OCI-LY7 (cell line): Measurements from ENCODE around the gene LCN9. TPM values are rescaled to one million over a fixed set of nuclear protein-coding genes. Genes with fewer than 3 reads are reported as not detected.

Source experiments
- BruUV-seq: library from RNA; stranded (reverse); fragments of 400-500 nt; replicated peaks from 2 replicates; lab custom pipeline; 2021; lab: Mats Ljungman, UMichigan
- CTCF ChIA-PET: fragments of 300-600 bp; sonication (Branson Sonifier 250); formaldehyde crosslinking; loops from one replicate; lab custom pipeline; 2022; ENCODE audit warnings: antibody characterized with exemption; ENCODE audit not compliant: unreplicated experiment; lab: Charles Lee
- POLR2A ChIA-PET: fragments of 300-600 bp; sonication (Branson Sonifier 250); formaldehyde crosslinking; loops from one replicate; lab custom pipeline; 2022; ENCODE audit warnings: antibody characterized with exemption; lab: Charles Lee
- DNase-seq: peaks from one replicate; pipeline ENCODE4 v3.0.0-alpha.2; 2015; ENCODE audit warnings: low spot score
- H2AFZ ChIP-seq: fragments of 200-600 bp; sonication (generic), shearing (Covaris generic); 2 replicates; pipeline ENCODE4 v1.6.1; 2014; ENCODE audit warnings: mild to moderate bottlenecking, antibody characterized with exemption, low read length, moderate library complexity
- H3K27ac ChIP-seq: fragments of 200-600 bp; sonication (generic); 2 replicates; pipeline ENCODE4 v1.5.1; 2014; ENCODE audit warnings: mixed run types, low read depth, mild to moderate bottlenecking, moderate library complexity, low read length, inconsistent platforms; ENCODE audit not compliant: poor library complexity, severe bottlenecking
- H3K36me3 ChIP-seq: fragments of 200-600 bp; sonication (generic); 2 replicates; pipeline ENCODE4 v1.6.1; 2014; ENCODE audit warnings: mild to moderate bottlenecking, antibody characterized with exemption, low read length, moderate library complexity, mixed read lengths; ENCODE audit not compliant: insufficient read depth
- H3K4me1 ChIP-seq: fragments of 200-600 bp; sonication (generic); 2 replicates; pipeline ENCODE4 v1.5.1; 2014; ENCODE audit warnings: mild to moderate bottlenecking, low read length; ENCODE audit not compliant: insufficient read depth, poor library complexity, severe bottlenecking
- H3K4me2 ChIP-seq: fragments of 200-600 bp; sonication (generic); 2 replicates; pipeline ENCODE4 v1.6.1; 2014; ENCODE audit warnings: mild to moderate bottlenecking, low read length
- H3K4me3 ChIP-seq: fragments of 200-600 bp; sonication (generic); 2 replicates; pipeline ENCODE4 v1.5.1; 2014; ENCODE audit warnings: mild to moderate bottlenecking, low read depth, low read length; ENCODE audit not compliant: poor library complexity, severe bottlenecking
- H3K79me2 ChIP-seq: fragments of 200-600 bp; sonication (generic); 2 replicates; pipeline ENCODE4 v1.6.1; 2016; ENCODE audit warnings: low read depth, mild to moderate bottlenecking, low read length, moderate library complexity, mixed read lengths; ENCODE audit not compliant: insufficient read depth
- H3K9me2 ChIP-seq: fragments of 200-600 bp; sonication (generic); 2 replicates; pipeline ENCODE4 v1.6.1; 2016; ENCODE audit warnings: mild to moderate bottlenecking, low read length, mixed read lengths; ENCODE audit not compliant: insufficient read depth
- H3K9me3 ChIP-seq: fragments of 200-600 bp; sonication (generic); 2 replicates; pipeline ENCODE4 v1.6.1; 2014; ENCODE audit warnings: mild to moderate bottlenecking, mixed run types, low read length, mixed read lengths
- H4K20me1 ChIP-seq: fragments of 200-600 bp; sonication (generic); 2 replicates; pipeline ENCODE4 v1.6.1; 2014; ENCODE audit warnings: mild to moderate bottlenecking, antibody characterized with exemption, low read length, moderate library complexity, mixed read lengths; ENCODE audit not compliant: insufficient read depth
- EZH2phosphoT487 ChIP-seq: fragments of 200-600 bp; sonication (generic); IDR thresholded peaks from 2 replicates; pipeline ENCODE4 v1.6.1; 2018; ENCODE audit warnings: low read depth, borderline replicate concordance, mild to moderate bottlenecking, mixed run types, antibody characterized with exemption, low read length, moderate library complexity, mixed read lengths
- intact Hi-C: fragments of 100-400 bp; cut with micrococcal nuclease; formaldehyde crosslinking; loops from one replicate; pipeline ENCODE4 v1.10.0; 2022; ENCODE audit not compliant: unreplicated experiment
- total RNA-seq, 2 experiments: library from RNA; depleted of rRNA in 1 of 2; stranded (reverse); fragments of >200 nt in 1 of 2; shearing (Covaris generic) in 1 of 2; gene quantifications; 2 replicates each; pipeline ENCODE4 v1.2.3, GENCODE V29; 2014 to 2022
- TF ChIP-seq, protein P1 (sequence below): fragments of 200-600 bp; sonication (generic); conservative IDR thresholded peaks from 2 replicates; pipeline ENCODE4 v1.5.1; 2014; ENCODE audit warnings: mild to moderate bottlenecking, antibody characterized with exemption, low read length, moderate library complexity, mixed read lengths

Gene LCN9
- total RNA-seq, 2 experiments from 2014 or later, result not detected

DNA sequence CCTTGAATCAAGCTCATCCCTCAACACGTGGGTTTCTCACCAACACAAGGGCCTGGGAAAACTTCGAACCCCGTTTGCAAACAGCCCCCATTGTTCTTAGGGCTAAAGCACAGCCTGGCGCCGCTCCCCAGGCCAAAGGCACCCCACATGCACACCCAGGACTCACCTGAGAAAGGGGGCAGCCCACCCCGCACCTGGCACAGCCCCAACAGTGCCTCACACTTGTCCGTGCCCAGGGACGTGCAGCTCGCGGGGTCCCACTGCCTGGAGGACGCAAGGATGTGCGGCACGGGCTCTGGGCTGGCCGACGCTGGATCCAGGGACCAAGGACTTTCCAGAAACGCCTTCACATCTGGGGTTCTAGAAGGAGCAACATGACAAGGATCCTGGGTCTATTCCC, 33.3 kb downstream of the LCN9 start:
- ChIA-PET CTCF (no interaction called here), POLR2A (no interaction called here)
- no TSS peak for BruUV-seq
- Histone ChIP-seq H3K9me2 (no peaks in the 10 kb centered on the region), H3K27ac (no peak overlapping the region), H4K20me1 (no peaks in the 10 kb centered on the region; the same call in 1 of the 2 replicates), H3K4me3 (no peak overlapping the region), H3K79me2 (no peaks in the 10 kb centered on the region), H3K36me3 (no peaks in the 10 kb centered on the region), H3K4me1 (no peaks in the 10 kb centered on the region), H3K4me2 (no peak overlapping the region), H2AFZ (no peak overlapping the region), H3K9me3 (no peaks in the 10 kb centered on the region)
- no peak for TF ChIP-seq EZH2phosphoT487
- TF ChIP-seq, protein P1, sequence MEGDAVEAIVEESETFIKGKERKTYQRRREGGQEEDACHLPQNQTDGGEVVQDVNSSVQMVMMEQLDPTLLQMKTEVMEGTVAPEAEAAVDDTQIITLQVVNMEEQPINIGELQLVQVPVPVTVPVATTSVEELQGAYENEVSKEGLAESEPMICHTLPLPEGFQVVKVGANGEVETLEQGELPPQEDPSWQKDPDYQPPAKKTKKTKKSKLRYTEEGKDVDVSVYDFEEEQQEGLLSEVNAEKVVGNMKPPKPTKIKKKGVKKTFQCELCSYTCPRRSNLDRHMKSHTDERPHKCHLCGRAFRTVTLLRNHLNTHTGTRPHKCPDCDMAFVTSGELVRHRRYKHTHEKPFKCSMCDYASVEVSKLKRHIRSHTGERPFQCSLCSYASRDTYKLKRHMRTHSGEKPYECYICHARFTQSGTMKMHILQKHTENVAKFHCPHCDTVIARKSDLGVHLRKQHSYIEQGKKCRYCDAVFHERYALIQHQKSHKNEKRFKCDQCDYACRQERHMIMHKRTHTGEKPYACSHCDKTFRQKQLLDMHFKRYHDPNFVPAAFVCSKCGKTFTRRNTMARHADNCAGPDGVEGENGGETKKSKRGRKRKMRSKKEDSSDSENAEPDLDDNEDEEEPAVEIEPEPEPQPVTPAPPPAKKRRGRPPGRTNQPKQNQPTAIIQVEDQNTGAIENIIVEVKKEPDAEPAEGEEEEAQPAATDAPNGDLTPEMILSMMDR, result no peak
- DNase-seq, result no peak
- intact Hi-C loops, result no loop called here

DNA sequence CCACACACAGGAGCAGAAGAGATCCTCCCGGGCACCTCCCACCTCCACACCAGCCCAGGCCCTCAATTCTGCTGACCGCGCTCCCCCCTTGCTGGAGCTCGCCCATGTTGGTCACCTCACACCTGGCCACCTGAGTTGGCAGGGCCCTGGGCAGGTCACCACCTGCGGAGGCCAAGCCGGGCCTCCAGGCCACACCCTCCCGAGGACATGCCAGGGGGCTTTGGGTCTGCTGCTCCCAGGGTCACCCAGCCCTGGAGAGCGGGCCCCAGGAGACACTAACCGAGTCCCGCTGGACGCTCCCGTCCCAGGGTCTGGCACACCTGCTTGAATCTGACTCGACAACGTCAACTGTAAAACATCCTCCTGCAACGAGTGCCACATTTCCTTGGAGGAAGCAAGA, 34.1 kb downstream of the LCN9 start:
- Histone ChIP-seq H3K9me3 (no peaks in the 10 kb centered on the region), H3K79me2 (no peaks in the 10 kb centered on the region), H3K4me3 (no peak overlapping the region), H3K4me1 (no peaks in the 10 kb centered on the region), H3K4me2 (no peak overlapping the region), H3K27ac (no peak overlapping the region), H3K9me2 (no peaks in the 10 kb centered on the region), H4K20me1 (no peaks in the 10 kb centered on the region; the same call in 1 of the 2 replicates), H2AFZ (no peak overlapping the region), H3K36me3 (no peaks in the 10 kb centered on the region)
- DNase-seq, result no peak
- intact Hi-C loops, result no loop called here
- POLR2A ChIA-PET, result no interaction called here
- CTCF ChIA-PET, result no interaction called here
- TF ChIP-seq EZH2phosphoT487, result no peak
- TF ChIP-seq, protein P1, result no peak
- no TSS peak for BruUV-seq

DNA sequence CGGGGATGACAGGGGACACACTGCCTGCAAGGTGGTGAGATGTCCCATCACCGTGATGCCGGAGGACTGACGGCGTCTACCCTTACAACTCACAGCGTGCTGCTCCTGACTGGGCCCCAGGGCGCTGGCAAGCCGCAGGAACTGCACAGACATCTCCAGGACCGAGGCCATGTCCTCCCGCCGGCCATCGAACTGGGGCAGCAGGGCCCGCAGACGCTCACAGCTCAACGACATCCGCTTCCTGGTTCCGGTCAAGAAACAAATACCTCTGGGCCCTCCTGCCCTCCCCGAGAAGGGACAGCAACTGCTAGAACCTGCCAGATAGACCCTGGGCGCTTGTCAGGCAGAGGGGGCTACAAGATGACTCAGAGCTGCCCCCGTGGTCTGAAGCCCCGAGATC, 35.1 kb downstream of the LCN9 start:
- TF ChIP-seq EZH2phosphoT487, result no peak
- TF ChIP-seq, protein P1, result no peak
- ChIA-PET POLR2A (no interaction called here), CTCF (no interaction called here)
- intact Hi-C loops, result no loop called here
- Histone ChIP-seq H3K9me3 (no peaks in the 10 kb centered on the region), H3K27ac (no peak overlapping the region), H3K9me2 (no peaks in the 10 kb centered on the region), H3K4me1 (no peaks in the 10 kb centered on the region), H3K36me3 (no peaks in the 10 kb centered on the region), H3K79me2 (no peaks in the 10 kb centered on the region), H3K4me2 (no peak overlapping the region), H4K20me1 (no peaks in the 10 kb centered on the region; the same call in 1 of the 2 replicates), H3K4me3 (no peak overlapping the region), H2AFZ (no peak overlapping the region)
- DNase-seq, result no peak
- BruUV-seq, result no TSS peak
